ENCODE data around the gene RCOR1. TPM values are rescaled to one million over a fixed set of nuclear protein-coding genes. Genes with fewer than 3 reads are reported as not detected.

Gene RCOR1
- total RNA-seq, 3 donors from 2014 or later (not counting 1 experiment from before 2014, with no cell fraction given) = 20.3 to 36.5 (median 21.8) TPM

DNA sequence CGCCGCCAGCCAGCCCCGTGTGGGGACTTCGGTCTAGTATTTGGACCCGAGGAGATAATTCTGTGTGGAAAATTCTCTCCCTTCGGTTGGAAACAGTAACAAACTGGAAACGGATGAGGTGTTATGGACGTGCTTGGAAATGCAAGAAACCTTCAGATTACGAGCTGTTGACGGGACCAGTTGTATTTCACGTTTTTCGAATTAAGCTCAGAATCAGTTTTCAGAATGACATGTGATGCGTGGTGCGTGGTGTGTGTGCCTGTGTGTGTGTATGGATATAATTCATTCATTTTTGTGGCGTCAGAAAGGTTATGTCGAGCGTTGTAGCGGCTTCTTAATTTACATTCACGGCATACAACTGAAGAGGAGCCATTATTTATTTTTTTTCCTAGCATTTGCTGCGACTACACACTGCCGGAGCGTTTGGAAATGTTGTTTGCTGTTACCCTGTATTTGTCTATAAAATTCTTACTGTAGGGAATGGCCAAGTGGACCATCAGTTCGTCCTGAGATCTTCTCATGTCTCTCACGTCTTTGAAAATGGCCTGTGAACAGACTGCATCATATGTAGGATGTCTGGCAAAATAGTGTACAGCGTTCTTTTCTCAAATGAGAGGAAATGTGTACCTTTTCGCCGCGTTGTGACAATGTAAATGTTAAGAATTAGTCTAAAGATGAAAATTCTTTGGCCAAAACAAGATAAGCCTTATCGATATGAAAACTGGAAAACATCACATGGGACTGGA is 186.1 kb downstream of the RCOR1 start:
- Mint-ChIP-seq H3K4me3 (peak overlapping the region; percentile 85), H3K36me3 (no peaks in the 10 kb centered on the region), H3K4me1 (peaks cover 32 to 43% of the 10 kb centered on the region in 2 donors), H3K27me3 (ENCODE audit: low read depth in 2 of 2) (no peaks in the 10 kb centered on the region), H3K9me3 (no peaks in the 10 kb centered on the region), H3K27ac (peak overlapping the region; percentile 84 to 93)
- Histone ChIP-seq H3K9me3 (ENCODE audit: control insufficient read depth, insufficient read depth, low read length) (no peaks in the 10 kb centered on the region), H3K36me3 (ENCODE audit: control insufficient read depth, insufficient read depth, low read length) (no peaks in the 10 kb centered on the region), H3K4me3 (ENCODE audit: low read length) (peak overlapping the region; percentile 42), H3K27me3 (ENCODE audit: control insufficient read depth, insufficient read depth, low read length) (no peaks in the 10 kb centered on the region), H3K27ac (ENCODE audit: low read length) (peak overlapping the region; percentile 75), H3K4me1 (ENCODE audit: control insufficient read depth, insufficient read depth, low read length) (peaks cover 37% of the 10 kb centered on the region)
- intact Hi-C loops (cut with micrococcal nuclease) = loop anchor here (2.0 to 10.0 kb wide), 4 partner anchors 16 to 314 kb away; partner anchors contain the start of gene EXOC3L4
- ATAC-seq = no peak
- 12% methylated on average over 29 of the region's 29 CpGs for WGBS (ENCODE audit: insufficient coverage)
- TF ChIP-seq CTCF (IDR thresholded peaks at IDR 0.05) = no peak
- DNase-seq = peak in 1 of 2 donors; percentile 67

GRCh38 chr14:102779084-102779462 is 186.6 kb downstream of the RCOR1 start:
- H3K27ac Mint-ChIP-seq = peak overlapping the region; percentile 84 to 93
- peaks cover 32 to 47% of the 10 kb centered on the region in 2 donors for H3K4me1 Mint-ChIP-seq

GRCh38 chr14:102779574-102780315 is 187.3 kb downstream of the RCOR1 start:
- no peak for TF ChIP-seq CTCF (IDR thresholded peaks at IDR 0.05)
- intact Hi-C loops (cut with micrococcal nuclease) = loop anchor here (2.0 to 10.0 kb wide), 4 partner anchors 15 to 313 kb away; partner anchors contain the start of gene EXOC3L4
- Histone ChIP-seq H3K27me3 (ENCODE audit: control insufficient read depth, insufficient read depth, low read length) (no peaks in the 10 kb centered on the region), H3K4me1 (ENCODE audit: control insufficient read depth, insufficient read depth, low read length) (peaks cover 32% of the 10 kb centered on the region), H3K36me3 (ENCODE audit: control insufficient read depth, insufficient read depth, low read length) (no peaks in the 10 kb centered on the region), H3K27ac (ENCODE audit: low read length) (no peak overlapping the region), H3K4me3 (ENCODE audit: low read length) (no peak overlapping the region), H3K9me3 (ENCODE audit: control insufficient read depth, insufficient read depth, low read length) (no peaks in the 10 kb centered on the region)
- Mint-ChIP-seq H3K27me3 (ENCODE audit: low read depth in 2 of 2) (no peaks in the 10 kb centered on the region), H3K9me3 (no peaks in the 10 kb centered on the region), H3K4me3 (peak overlapping the region; percentile 85), H3K4me1 (peaks cover 36 to 49% of the 10 kb centered on the region in 2 donors), H3K36me3 (no peaks in the 10 kb centered on the region), H3K27ac (peak overlapping the region; percentile 1 to 84)
- ATAC-seq (no peak), DNase-seq (no peak)
- 89% methylated on average over 12 of the region's 13 CpGs for WGBS (ENCODE audit: insufficient coverage)

More at GRCh38 chr14:102779084-102779462, 186.6 kb downstream of the RCOR1 start:
- Mint-ChIP-seq H3K27me3 (ENCODE audit: low read depth in 2 of 2) (no peaks in the 10 kb centered on the region), H3K9me3 (no peaks in the 10 kb centered on the region), H3K36me3 (no peaks in the 10 kb centered on the region), H3K4me3 (peak overlapping the region; percentile 85)
- H3K9me3 ChIP-seq (ENCODE audit: control insufficient read depth, insufficient read depth, low read length) = no peaks in the 10 kb centered on the region
- DNase-seq (no peak), ATAC-seq (no peak)
- intact Hi-C loops (cut with micrococcal nuclease) = loop anchor here (2.0 to 10.0 kb wide), 4 partner anchors 16 to 313 kb away; partner anchors contain the start of gene EXOC3L4
- H3K27ac ChIP-seq (ENCODE audit: low read length) = no peak overlapping the region
- no peaks in the 10 kb centered on the region for H3K36me3 ChIP-seq (ENCODE audit: control insufficient read depth, insufficient read depth, low read length)
- no peak overlapping the region for H3K4me3 ChIP-seq (ENCODE audit: low read length)
- H3K27me3 ChIP-seq (ENCODE audit: control insufficient read depth, insufficient read depth, low read length) = no peaks in the 10 kb centered on the region
- 93% methylated on average over 4 of the region's 4 CpGs for WGBS (ENCODE audit: insufficient coverage)
- H3K4me1 ChIP-seq (ENCODE audit: control insufficient read depth, insufficient read depth, low read length) = peaks cover 37% of the 10 kb centered on the region
- no peak for TF ChIP-seq CTCF (IDR thresholded peaks at IDR 0.05)

Other genes starting within 250 kb of the RCOR1 start
- 10 to 100 TPM; 22.4 to 30.0 (median 23.3) TPM for gene CINP, start 229.8 kb upstream of the RCOR1 start, total RNA-seq
- 10 to 100 TPM; 10.8 to 18.6 (median 15.3) TPM for gene TECPR2, start 229.7 kb upstream of the RCOR1 start, total RNA-seq
- gene ANKRD9, start 82.9 kb upstream of the RCOR1 start, total RNA-seq = 10 to 100 TPM in 1 of 3 donors, 1 to 10 TPM in 2; 4.0 to 11.0 (median 9.6) TPM
- gene TRAF3, start 184.8 kb downstream of the RCOR1 start, total RNA-seq = 10 to 100 TPM; 21.0 to 31.6 (median 23.5) TPM

All from natural killer cell (primary cell).